DND-41 (cell line): ENCODE results near the gene AGPAT3.

Experiments
- ATAC-seq: fragments of 200-7000 bp; cut with Tn5 transposase; 3 replicates; pipeline ENCODE4 v1.9.1; 2021; ENCODE audit warnings: low read depth; ENCODE audit not compliant: insufficient read depth
- DNase-seq: peaks from one replicate; pipeline ENCODE4 v3.0.0-alpha.2; 2020
- H2AFZ ChIP-seq: 2 replicates; pipeline ENCODE4 v1.6.0; 2012; ENCODE audit warnings: low read depth, low read length
- H3K27ac ChIP-seq: 2 replicates; pipeline ENCODE4 v1.5.1; 2012; ENCODE audit warnings: low read length, inconsistent platforms
- H3K27me3 ChIP-seq: fragments of 200-600 bp; sonication (generic); 2 replicates; pipeline ENCODE4 v1.6.0; 2012; ENCODE audit warnings: low read length, mild to moderate bottlenecking, inconsistent platforms; ENCODE audit not compliant: insufficient read depth, poor library complexity
- H3K36me3 ChIP-seq: 2 replicates; pipeline ENCODE4 v1.5.1; 2012; ENCODE audit warnings: low read length, inconsistent platforms; ENCODE audit not compliant: insufficient read depth
- H3K4me1 ChIP-seq: 2 replicates; pipeline ENCODE4 v1.5.1; 2012; ENCODE audit warnings: mild to moderate bottlenecking, low read length; ENCODE audit not compliant: insufficient read depth
- H3K4me2 ChIP-seq: 2 replicates; pipeline ENCODE4 v1.6.0; 2012; ENCODE audit warnings: mild to moderate bottlenecking, moderate library complexity, low read length, inconsistent platforms; ENCODE audit not compliant: insufficient read depth
- H3K4me3 ChIP-seq, 2 experiments: fragments of 200-600 bp in 1 of 2; shearing (Covaris generic) in 1 of 2; 2 replicates each; pipeline ENCODE4 v1.5.1; 2012 to 2016; ENCODE audit warnings: inconsistent platforms in 2 of 2, low read length in 2 of 2, mild to moderate bottlenecking in 2 of 2, low read depth in 1 of 2, moderate library complexity in 1 of 2
- H3K79me2 ChIP-seq: 2 replicates; pipeline ENCODE4 v1.6.0; 2012; ENCODE audit warnings: low read length, inconsistent platforms; ENCODE audit not compliant: insufficient read depth
- H3K9ac ChIP-seq: 2 replicates; pipeline ENCODE4 v1.6.0; 2012; ENCODE audit warnings: low read depth, mild to moderate bottlenecking, inconsistent platforms, low read length, moderate library complexity
- H3K9me3 ChIP-seq: 2 replicates; pipeline ENCODE4 v1.5.1; 2012; ENCODE audit warnings: low read length, moderate library complexity, mild to moderate bottlenecking, inconsistent platforms; ENCODE audit not compliant: insufficient read depth, severe bottlenecking
- H4K20me1 ChIP-seq: 2 replicates; pipeline ENCODE4 v1.6.0; 2012; ENCODE audit warnings: low read length; ENCODE audit not compliant: insufficient read depth
- CTCF ChIP-seq: IDR thresholded peaks from 2 replicates; pipeline ENCODE4 v1.5.1; 2012; ENCODE audit warnings: borderline replicate concordance, low read length, moderate library complexity, mild to moderate bottlenecking; ENCODE audit not compliant: poor library complexity, severe bottlenecking; ENCODE audit errors: extremely low read depth
- EZH2 ChIP-seq: IDR thresholded peaks from 3 replicates; pipeline ENCODE4 v1.6.1; 2012; ENCODE audit warnings: borderline replicate concordance, low read depth, mild to moderate bottlenecking, moderate library complexity, low read length, inconsistent platforms; ENCODE audit not compliant: severe bottlenecking

AGPAT3 gene

GRCh38 chr21:43950481-43950880 is 85.5 kb downstream of the AGPAT3 start:
- H3K27me3 ChIP-seq: no peaks in the 10 kb centered on the region

DNA sequence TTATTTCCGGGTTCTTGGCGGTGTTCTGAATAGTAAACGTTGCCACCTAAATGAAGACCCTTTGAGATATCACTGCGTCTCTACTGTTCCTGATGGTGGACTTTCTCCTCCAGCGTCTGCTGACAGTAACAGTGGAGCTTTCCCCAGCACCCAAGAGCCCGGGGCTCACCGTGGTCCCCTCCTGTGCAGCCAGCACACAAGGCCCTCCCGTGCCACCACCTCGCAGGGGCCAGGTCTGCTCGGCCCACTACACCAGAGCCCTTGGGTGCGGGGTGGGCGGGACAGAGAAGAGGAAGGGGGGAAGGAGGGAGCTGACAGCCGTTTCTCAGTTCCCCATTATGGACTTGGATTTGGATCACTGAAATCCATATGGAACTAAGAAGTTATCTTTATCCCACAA is 85.9 kb downstream of the AGPAT3 start:
- no peak for DNase-seq
- Histone ChIP-seq H3K36me3 (peaks cover 22% of the 10 kb centered on the region), H3K27me3 (no peaks in the 10 kb centered on the region), H3K4me2 (no peak overlapping the region), H3K4me1 (peaks cover 6% of the 10 kb centered on the region), H2AFZ (no peak overlapping the region), H3K9ac (no peak overlapping the region), H3K79me2 (peaks cover 76% of the 10 kb centered on the region), H3K9me3 (no peaks in the 10 kb centered on the region), H4K20me1 (peaks cover 83% of the 10 kb centered on the region), H3K27ac (no peak overlapping the region), H3K4me3 (no peak overlapping the region)
- no peak for ATAC-seq
- no peak for TF ChIP-seq CTCF

More at GRCh38 chr21:43950481-43950880, 85.5 kb downstream of the AGPAT3 start:
- peaks cover 78% of the 10 kb centered on the region for H3K79me2 ChIP-seq
- no peak overlapping the region for H3K4me2 ChIP-seq
- H3K9me3 ChIP-seq: no peaks in the 10 kb centered on the region
- no peak overlapping the region for H2AFZ ChIP-seq
- DNase-seq (no peak), ATAC-seq (no peak)
- peaks cover 84% of the 10 kb centered on the region for H4K20me1 ChIP-seq
- H3K27ac ChIP-seq: no peak overlapping the region
- no peak overlapping the region for H3K4me3 ChIP-seq
- peaks cover 27% of the 10 kb centered on the region for H3K36me3 ChIP-seq
- TF ChIP-seq CTCF (no peak), EZH2 (no peak)
- no peak overlapping the region for H3K9ac ChIP-seq
- H3K4me1 ChIP-seq: peaks cover 6% of the 10 kb centered on the region

GRCh38 chr21:43951911-43952703 is 87.1 kb downstream of the AGPAT3 start:
- peaks cover 15% of the 10 kb centered on the region for H3K36me3 ChIP-seq
- H3K4me1 ChIP-seq: peaks cover 6% of the 10 kb centered on the region
- no peak overlapping the region for H3K9ac ChIP-seq
- H3K27ac ChIP-seq: no peak overlapping the region
- H3K27me3 ChIP-seq: no peaks in the 10 kb centered on the region
- ATAC-seq (no peak), DNase-seq (no peak)
- TF ChIP-seq CTCF (no peak), EZH2 (no peak)
- H4K20me1 ChIP-seq: peaks cover 87% of the 10 kb centered on the region
- no peak overlapping the region for H2AFZ ChIP-seq
- H3K9me3 ChIP-seq: no peaks in the 10 kb centered on the region
- H3K4me2 ChIP-seq: no peak overlapping the region
- H3K4me3 ChIP-seq: no peak overlapping the region
- H3K79me2 ChIP-seq: peaks cover 79% of the 10 kb centered on the region

DNA sequence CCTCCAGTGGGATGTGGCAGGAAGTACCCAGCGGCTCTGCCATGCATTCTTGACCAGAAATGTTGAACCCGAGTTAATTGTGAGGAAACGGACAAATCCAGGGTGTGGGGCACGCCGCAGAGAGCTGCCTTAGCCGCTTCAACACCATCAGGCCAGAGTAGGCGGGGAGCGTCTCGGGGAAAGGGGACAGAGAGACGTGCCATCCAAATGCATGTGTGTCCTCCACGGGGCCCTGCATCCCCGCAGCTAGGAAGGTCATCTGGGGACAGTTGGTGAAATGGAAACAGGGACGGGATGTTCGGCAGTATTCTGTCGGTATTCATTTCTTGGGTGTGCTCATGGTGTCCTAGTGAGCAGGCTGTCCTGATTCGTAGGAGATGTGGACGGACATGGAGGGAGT is 88.0 kb downstream of the AGPAT3 start:
- ATAC-seq (no peak), DNase-seq (no peak)
- TF ChIP-seq EZH2 (no peak), CTCF (no peak)
- Histone ChIP-seq H3K79me2 (peaks cover 74% of the 10 kb centered on the region), H3K9ac (no peak overlapping the region), H4K20me1 (peaks cover 91% of the 10 kb centered on the region), H3K9me3 (no peaks in the 10 kb centered on the region), H3K4me3 (no peak overlapping the region), H3K27ac (no peak overlapping the region), H3K4me1 (peaks cover 6% of the 10 kb centered on the region), H3K36me3 (peaks cover 12% of the 10 kb centered on the region), H3K27me3 (no peaks in the 10 kb centered on the region), H3K4me2 (no peak overlapping the region), H2AFZ (no peak overlapping the region)
